Neural progenitor cell (in vitro differentiated cells): ENCODE measurements around the gene MTX1.

Experiments
- CTCF ChIP-seq: fragments of 200-600 bp; sonication (generic); IDR thresholded peaks from 2 replicates; pipeline ENCODE4 v1.5.1; 2017; ENCODE audit warnings: antibody characterized with exemption, mild to moderate bottlenecking
- EZH2 ChIP-seq: fragments of 200-600 bp; sonication (generic); IDR thresholded peaks from 2 replicates; pipeline ENCODE4 v1.6.1; 2017; ENCODE audit warnings: antibody characterized with exemption, mild to moderate bottlenecking, moderate library complexity
- EZH2phosphoT487 ChIP-seq: fragments of 200-600 bp; sonication (generic); IDR thresholded peaks from 2 replicates; pipeline ENCODE4 v1.6.1; 2017; ENCODE audit warnings: antibody characterized with exemption

GRCh38 chr1:155207806-155208540 is 522 bp upstream of the MTX1 start, which contains the start of gene THBS3:
- TF ChIP-seq CTCF (no peak), EZH2 (no peak), EZH2phosphoT487 (no peak)
